GM19025 (cell line): ENCODE results near the gene UBN2.
"Not testable (repeated sequence)": the region's sequence is repeated elsewhere in the genome, so short reads cannot be mapped to it uniquely, and the experiment has no call there.

Source experiments
- ATAC-seq: cut with Tn5 transposase; IDR thresholded peaks from one replicate; pipeline ENCODE4 v1.9.1; 2021; ENCODE audit warnings: mild to moderate bottlenecking, low read depth, moderate library complexity; ENCODE audit not compliant: unreplicated experiment

UBN2 gene

GRCh38 chr7:139293534-139293933 lies 62.5 kb downstream of the UBN2 start:
- no peak for ATAC-seq

DNA sequence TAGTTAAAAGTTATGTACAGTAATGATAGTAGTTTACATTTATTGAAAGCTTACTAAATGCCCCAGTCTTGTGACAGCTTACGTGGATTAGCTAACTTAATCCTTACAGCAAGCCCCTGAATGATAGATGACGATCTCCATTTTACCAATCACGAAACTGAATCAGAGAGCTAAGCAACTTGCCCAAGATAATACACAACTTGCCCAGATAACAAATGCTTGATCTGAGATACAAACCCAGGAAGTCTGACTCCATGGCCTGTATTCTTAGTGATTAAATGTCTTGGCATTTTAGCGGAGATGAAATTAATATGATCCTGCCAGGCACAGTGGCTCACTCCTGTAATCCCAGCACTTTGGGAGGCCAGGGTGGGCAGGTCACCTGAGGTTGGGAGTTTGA lies 63.2 kb downstream of the UBN2 start:
- no peak for ATAC-seq

- ATAC-seq = no peak
These were observed 64.0 kb downstream of the UBN2 start for GRCh38 chr7:139294951-139295575.

DNA sequence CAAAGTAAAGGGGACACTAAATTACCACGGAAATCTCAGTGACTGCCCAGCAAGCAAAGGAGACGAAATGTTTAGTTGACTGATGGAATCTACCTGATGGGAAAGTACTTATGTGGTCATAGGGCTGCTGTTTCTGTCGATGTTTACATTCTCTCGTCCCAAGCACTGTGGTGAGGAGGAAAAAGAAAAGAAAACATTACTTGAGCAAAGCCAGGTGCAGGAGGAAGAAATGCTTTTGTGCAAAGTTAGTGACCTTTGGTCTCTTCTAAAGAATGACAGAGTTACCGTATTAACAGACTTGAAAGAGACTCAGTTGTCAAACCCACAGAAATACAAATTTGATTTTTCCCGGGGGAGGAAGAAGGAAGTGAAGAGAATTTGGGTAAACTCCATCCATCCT lies 66.8 kb downstream of the UBN2 start:
- no peak for ATAC-seq

GRCh38 chr7:139299296-139299695 lies 68.3 kb downstream of the UBN2 start:
- no peak for ATAC-seq

DNA sequence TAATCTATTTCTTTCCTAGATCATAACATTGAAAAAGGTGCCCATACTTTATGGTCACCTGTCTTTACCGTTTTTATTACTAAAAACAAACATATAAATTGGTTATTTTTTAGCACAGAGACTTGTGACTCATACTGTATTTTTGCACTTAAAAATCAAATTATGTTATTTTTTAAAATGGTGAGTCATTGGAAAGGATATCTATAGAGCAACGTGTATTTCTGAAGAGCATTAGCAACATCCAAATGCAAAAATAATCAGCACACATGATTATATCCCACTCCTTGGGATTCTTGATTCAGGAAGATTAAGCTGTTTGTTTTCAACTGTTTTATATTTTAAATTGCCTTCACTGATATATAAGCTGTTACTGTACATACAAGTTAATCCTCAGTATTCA lies 69.4 kb downstream of the UBN2 start:
- ATAC-seq = no peak

DNA sequence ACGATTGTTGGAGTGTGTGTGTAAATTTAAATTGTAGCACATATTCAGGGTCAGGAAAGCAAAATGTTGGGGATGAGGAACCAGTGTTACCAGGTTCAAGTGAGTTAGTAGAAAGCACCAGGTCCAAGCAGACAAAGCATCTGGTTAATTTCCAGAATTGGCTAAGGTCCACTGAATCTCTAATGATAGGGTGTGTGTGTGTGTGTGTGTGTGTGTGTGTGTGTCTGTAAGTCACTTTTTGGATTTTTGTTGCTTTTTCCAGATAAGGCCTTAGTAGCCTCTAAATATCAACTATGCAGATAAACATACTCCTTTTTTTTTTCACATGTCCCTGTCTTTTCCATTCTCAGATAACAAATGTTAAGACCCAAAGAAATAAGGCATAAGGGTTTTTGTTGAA lies 73.5 kb downstream of the UBN2 start:
- ATAC-seq = no peak

GRCh38 chr7:139317939-139318505 lies 87.0 kb downstream of the UBN2 start:
- ATAC-seq = no peak

DNA sequence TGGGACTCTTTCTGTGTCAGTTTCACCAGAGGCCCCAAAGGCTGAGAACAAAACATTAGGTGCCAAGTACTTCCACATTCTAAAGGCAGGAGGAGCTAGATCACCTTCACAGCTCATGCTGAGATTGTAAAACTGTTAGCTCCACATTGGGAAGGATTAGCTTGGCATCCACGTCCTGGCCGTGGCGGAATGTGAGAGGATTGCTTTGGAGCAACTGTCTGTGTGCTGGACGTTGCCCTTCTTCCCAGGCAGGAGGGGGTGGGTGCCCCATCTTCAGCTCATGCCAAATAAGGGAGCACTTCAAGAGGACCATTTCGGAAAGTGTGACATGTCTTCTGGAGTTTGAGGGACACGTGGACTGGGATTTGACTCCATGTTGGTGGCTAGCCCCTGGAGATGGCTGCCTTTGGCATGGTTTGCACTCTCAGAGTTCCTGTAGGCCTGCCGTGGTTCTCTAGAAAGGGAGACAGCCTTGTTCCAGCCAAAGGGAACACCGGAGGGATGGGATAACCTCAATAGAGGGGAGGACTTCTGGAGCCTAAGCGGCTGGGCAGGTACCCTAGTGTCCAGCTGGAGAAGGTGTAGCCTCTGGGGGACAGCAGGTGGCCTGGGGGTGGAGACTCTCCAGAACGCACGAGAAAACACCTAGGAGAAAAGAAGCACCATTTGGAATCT lies 90.2 kb downstream of the UBN2 start:
- ATAC-seq = no peak

DNA sequence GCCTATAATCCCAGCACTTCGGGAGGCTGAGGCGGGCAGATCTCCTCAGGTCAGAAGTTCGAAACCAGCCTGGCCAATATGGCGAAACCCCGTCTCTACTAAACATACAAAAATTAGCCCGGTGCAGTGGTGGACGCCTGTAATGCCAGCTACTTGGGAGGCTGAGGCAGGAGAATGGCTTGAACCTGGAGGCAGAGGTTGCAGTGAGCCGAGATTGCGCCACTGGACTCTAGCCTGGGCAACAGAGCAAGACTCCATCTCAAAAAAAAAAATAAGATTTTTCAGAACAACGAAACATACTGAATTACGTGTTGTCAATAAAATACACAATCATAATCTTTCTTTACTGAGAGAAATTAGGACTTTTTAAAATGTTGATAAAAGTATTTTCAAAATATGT lies 93.7 kb downstream of the UBN2 start:
- not testable (repeated sequence) for ATAC-seq

- no peak for ATAC-seq
These were observed 97.3 kb downstream of the UBN2 start for GRCh38 chr7:139328375-139328774.

- no peak for ATAC-seq
These were observed 98.1 kb downstream of the UBN2 start for GRCh38 chr7:139329119-139329518.

GRCh38 chr7:139330333-139331030 lies 99.4 kb downstream of the UBN2 start:
- no peak for ATAC-seq

DNA sequence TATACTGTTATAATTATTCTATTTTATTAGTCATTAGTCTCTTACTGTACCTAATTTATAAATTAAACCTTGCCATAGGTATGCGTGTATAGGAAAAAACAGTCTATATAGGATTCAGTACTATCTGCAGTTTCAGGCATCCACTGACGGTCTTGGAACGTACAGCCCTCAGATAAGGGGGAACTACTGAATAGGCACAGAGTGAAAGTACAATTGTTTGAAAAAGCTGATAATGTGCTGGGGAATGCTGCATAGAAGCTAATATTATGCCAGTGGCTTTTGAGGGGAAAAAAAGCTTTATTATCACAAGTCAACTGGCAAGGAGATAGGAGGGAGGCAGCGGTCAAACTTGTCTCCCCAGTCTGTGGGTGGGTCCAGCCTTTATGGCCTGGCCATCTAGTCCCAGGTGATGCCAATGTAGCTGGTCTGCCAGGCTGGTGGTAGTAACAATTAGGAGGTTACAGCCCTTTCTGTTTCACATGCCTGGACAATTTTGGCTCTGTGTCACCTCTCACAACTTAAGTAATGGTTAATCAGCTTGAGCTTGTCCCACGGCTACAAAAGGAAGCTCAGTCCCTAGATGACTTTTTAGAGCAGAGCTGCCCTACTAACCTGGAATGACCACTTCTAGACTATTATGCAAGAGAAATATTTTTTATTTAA lies 101.8 kb downstream of the UBN2 start:
- ATAC-seq = no peak

- ATAC-seq = not testable (repeated sequence)
These were observed 102.4 kb downstream of the UBN2 start for GRCh38 chr7:139333443-139333842.

GRCh38 chr7:139334399-139335150 lies 103.5 kb downstream of the UBN2 start:
- no peak for ATAC-seq

DNA sequence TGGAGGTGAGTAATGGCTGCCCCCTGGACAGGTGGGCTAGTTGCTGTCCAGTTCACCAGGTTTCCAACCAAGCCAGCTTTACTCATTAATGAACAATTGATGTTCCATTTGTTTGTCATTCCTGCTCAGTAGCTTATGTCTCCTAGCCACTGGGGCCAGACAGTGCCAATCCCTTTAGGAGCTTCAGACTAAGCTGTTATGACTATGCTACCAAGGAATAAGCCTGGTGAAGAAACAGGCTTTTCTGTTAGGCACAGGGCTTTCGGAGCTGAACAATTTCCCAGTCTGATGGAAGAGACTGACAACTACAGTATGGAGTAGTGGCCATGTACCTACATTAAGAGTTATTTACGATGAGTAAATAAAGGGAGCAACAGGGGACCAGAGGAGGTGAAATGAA lies 108.0 kb downstream of the UBN2 start:
- ATAC-seq = no peak

DNA sequence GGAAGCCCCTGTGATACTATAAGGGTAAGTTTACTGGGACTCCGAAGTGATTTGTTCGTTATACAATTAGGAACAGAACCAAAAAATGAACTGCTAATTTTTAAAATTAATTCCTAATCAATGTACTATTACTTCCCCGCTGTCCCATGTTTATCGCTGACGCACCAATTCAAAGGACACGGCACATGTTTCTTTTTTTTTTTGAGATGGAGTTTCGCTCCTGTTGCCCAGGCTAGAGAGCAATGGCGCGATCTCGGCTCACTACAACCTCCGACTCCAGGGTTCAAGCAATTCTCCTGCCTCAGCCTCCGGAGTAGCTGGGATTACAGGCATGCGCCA lies 108.6 kb downstream of the UBN2 start:
- no peak for ATAC-seq

- ATAC-seq = peak; percentile 75
These were observed 109.2 kb downstream of the UBN2 start for GRCh38 chr7:139340037-139340807.

- ATAC-seq = no peak
These were observed 109.7 kb downstream of the UBN2 start for GRCh38 chr7:139340808-139341057.
